Measurements from ENCODE around the gene NFASC.

- TF ChIP-seq RAD21 (IDR thresholded peaks at IDR 0.05; ENCODE audit: low read depth) (no peak), YY1 (IDR thresholded peaks at IDR 0.05; ENCODE audit: low read depth) (no peak), EP300 (IDR thresholded peaks at IDR 0.05; ENCODE audit: borderline replicate concordance) (no peak), TCF12 (IDR thresholded peaks at IDR 0.05; ENCODE audit: low read depth) (no peak), FOXM1 (IDR thresholded peaks at IDR 0.05; ENCODE audit: borderline replicate concordance, low read depth) (no peak), EGR1 (IDR thresholded peaks at IDR 0.05) (no peak)
Observed at GRCh38 chr1:204921855-204922516, 51.3 kb downstream of the NFASC start.

Data from Ishikawa (cell line).